Cardiac fibroblast (primary cell): Measurements from ENCODE around the gene G0S2.

Experiments used
- DNase-seq, 2 donors: peaks; one replicate each; pipeline versions ENCODE4 v3.0.0 to v3.0.0-alpha.2; 2010; ENCODE audit warnings: low read depth in 2 of 2
- H3K4me3 ChIP-seq, 2 donors: replicated peaks in 1 of 2; 1 replicate in 1 of 2; 2 replicates in 1 of 2; pipeline ENCODE4 v1.5.1; 2011; ENCODE audit warnings: low read depth in 2 of 2, low read length in 2 of 2, mild to moderate bottlenecking in 2 of 2, moderate library complexity in 1 of 2
- TF ChIP-seq, protein P1 (sequence below): IDR thresholded peaks from one replicate; pipeline ENCODE4 v1.5.1; 2011; ENCODE audit warnings: low read depth, mild to moderate bottlenecking, low read length, inconsistent platforms

The G0S2 gene

DNA sequence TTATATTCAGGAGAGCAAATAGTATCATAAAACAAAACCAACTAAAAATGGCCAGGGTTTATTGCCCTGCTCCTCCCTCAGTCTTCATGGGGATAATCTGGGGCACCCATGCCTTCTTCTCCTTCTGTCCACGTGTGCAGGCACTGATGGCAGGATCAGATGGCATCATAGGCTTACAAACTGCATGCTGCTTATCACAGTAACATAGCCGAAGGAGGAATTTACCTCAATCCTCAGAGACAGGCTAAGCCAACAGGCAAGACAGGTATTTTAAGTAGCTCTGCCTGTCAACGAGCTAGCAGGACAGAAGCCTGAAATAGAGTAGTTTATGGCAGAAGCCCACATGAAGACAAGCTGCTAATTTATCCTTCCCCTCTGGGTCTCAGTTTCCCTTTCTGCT lies 32.4 kb upstream of the G0S2 start:
- no peak for DNase-seq
- TF ChIP-seq, protein P1, sequence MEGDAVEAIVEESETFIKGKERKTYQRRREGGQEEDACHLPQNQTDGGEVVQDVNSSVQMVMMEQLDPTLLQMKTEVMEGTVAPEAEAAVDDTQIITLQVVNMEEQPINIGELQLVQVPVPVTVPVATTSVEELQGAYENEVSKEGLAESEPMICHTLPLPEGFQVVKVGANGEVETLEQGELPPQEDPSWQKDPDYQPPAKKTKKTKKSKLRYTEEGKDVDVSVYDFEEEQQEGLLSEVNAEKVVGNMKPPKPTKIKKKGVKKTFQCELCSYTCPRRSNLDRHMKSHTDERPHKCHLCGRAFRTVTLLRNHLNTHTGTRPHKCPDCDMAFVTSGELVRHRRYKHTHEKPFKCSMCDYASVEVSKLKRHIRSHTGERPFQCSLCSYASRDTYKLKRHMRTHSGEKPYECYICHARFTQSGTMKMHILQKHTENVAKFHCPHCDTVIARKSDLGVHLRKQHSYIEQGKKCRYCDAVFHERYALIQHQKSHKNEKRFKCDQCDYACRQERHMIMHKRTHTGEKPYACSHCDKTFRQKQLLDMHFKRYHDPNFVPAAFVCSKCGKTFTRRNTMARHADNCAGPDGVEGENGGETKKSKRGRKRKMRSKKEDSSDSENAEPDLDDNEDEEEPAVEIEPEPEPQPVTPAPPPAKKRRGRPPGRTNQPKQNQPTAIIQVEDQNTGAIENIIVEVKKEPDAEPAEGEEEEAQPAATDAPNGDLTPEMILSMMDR = no peak
- H3K4me3 ChIP-seq = no peak overlapping the region

DNA sequence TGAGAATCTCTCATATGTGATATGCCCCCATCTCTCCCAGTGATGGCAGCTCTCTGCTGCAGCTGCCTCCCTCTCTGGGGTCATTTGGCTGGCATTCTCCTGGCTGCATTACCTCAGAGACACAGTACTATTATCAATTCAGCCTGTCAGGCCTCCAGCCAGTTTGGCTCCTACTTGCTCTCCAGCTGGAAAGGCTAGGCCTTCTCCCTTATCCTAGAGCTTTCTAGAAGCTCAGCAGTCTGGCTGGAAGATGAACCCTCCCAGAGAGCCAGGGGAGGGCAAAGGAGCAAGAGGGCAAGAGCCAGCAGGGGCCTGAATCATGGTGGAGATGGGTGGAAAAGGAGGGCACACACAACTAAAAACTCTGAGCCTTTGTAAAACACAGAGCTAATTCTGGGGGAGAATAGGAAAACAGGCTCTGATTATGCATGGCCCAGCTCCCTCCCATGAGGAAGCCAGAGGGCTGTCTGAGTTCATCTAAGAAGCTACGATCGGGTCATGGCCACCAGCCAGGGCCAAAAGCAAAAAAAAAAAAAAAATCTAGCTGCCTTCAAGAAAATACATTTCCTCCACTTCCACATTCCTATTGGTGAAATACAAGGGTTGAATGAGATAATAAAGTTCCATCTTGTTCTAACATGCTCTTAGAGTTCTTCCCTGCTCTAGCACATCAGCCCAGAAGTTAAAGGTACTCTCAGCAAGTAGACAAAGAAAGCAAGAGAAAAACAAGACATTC lies 31.8 kb upstream of the G0S2 start:
- peak; percentile 49 to 87 for DNase-seq
- TF ChIP-seq, protein P1 = no peak
- H3K4me3 ChIP-seq = no peak overlapping the region

DNA sequence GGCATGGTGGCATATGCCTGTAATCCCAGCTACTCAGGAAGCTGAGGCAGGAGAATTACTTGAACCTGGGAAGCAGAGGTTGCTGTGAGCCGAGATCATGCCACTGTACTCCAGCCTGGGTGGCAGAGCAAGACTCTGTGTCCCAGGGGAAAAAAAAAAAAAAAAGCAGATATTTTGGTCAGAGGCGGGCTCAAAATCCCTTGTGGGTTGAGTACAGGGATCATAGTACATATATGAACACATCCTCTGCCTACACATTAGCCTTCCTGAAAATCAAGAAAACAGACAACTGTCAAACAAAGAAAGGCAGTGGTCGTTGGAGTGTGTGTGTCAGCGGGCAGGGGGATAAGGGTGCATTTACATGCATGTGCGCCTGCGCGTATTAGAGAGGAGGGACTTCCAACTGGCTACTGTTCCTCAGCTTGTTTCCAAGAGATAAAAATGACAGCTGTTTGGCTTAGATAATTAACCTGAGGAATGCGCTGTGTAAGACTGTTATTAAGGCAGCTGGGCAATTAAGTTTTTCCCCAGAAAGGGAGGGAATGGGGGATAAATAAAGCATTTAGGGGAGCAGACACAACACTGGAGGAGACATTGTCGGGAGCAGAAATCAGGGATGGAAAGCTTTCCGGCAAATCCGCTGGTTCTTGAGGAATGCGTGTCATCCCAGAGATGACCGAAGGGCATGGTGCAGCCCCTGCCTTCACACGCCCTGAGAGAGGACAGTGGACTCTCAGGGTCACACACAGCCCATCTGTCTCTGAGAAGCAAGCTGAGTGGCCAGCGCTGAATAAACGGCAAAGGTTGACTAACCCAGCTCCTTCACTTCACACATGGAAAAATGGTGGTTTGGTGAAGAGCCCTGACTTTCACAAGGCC lies 29.4 kb upstream of the G0S2 start:
- peak in 1 of 2 donors; percentile 30 for DNase-seq
- no peak overlapping the region for H3K4me3 ChIP-seq
- TF ChIP-seq, protein P1 = no peak

DNA sequence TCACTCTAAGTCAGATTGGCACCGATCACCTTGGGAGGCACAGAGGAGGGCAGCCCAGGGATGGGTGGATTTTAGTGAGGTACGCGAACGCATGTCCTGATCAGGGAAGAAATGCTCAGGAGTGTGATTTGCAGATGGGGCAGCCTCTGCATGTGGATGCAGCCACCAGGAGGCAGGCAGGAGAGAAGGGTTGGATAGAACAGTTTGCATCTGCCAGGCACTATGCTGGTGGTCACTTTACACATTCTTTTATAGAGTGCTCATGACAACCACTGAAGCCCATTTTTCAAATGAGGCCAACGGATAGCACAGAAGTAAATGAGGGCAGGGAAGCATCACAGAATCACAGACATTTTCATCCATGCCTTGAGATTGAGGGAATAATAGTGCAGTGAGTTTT lies 28.7 kb upstream of the G0S2 start:
- H3K4me3 ChIP-seq = no peak overlapping the region

DNA sequence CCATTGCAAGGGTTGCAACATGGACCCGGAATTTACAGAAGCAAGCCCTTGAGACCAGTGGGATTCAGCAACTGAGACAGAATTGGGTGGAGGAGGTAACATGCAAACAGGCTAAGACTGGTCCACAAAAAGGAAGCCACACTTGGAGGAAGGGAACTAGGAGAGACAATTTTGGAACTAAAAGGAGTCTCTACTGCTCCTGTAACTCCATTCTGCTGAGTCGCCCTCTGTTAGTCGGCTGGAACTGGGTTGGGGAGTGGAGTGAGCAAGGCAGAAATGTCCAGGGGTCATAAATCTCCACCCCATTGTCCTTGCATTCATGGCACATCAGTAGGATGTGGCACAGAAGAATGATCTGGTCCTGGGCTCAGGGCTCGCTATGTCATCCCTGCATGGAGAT lies 28.1 kb upstream of the G0S2 start:
- no peak overlapping the region for H3K4me3 ChIP-seq
- TF ChIP-seq, protein P1 = no peak
- no peak for DNase-seq

More for the DNA sequence above, 28.7 kb upstream of the G0S2 start:
- TF ChIP-seq, protein P1 = peak; percentile 18
- peak; percentile 34 to 40 for DNase-seq

DNA sequence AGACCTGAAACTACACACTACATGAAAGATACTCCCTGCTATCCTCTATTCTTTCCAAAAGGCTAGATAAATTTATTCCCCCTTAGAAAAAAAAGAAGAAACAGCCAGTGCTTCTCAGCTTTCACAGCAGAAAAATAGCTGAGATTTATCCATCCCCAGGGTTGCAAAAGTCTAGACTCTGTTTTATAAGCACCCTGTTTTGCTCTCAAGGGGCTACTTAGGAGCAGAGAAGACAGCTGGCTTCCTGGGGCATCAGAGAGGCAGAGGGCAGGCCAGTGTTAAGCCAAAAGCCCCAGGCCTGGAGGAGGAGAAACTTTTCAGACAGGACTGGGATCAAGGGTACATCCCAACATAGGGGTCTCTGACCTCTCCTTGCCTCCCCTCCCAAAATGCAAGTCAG lies 26.9 kb upstream of the G0S2 start:
- DNase-seq = no peak
- H3K4me3 ChIP-seq = no peak overlapping the region
- TF ChIP-seq, protein P1 = no peak
